PFSK-1 (cell line): ENCODE data around the gene RPS6KA5.

Source experiments
- FOXP2 ChIP-seq: optimal IDR thresholded peaks from 2 replicates; pipeline ENCODE3; 2011; ENCODE audit warnings: borderline replicate concordance, control low read depth, inconsistent platforms; ENCODE audit not compliant: insufficient read depth; ENCODE audit errors: extremely low read length, extremely low read depth
- POLR2AphosphoS5 ChIP-seq: IDR thresholded peaks from 2 replicates; pipeline ENCODE4 v1.6.1; 2012; ENCODE audit warnings: low read depth, mild to moderate bottlenecking, control low read depth, low read length, moderate library complexity
- REST ChIP-seq, 2 experiments: IDR thresholded peaks; 2 replicates each; pipeline versions ENCODE4 v1.6.1 to v1.8.0; 2011 to 2012; ENCODE audit warnings: low read depth in 2 of 2, low read length in 2 of 2, control low read depth in 1 of 2, inconsistent platforms in 1 of 2, mild to moderate bottlenecking in 1 of 2, moderate library complexity in 1 of 2; ENCODE audit not compliant: insufficient read depth in 1 of 2
- SIN3A ChIP-seq: IDR thresholded peaks from 2 replicates; pipeline ENCODE4 v1.6.1; 2012; ENCODE audit warnings: mild to moderate bottlenecking, low read length, moderate library complexity, borderline replicate concordance; ENCODE audit not compliant: insufficient read depth
- TAF1 ChIP-seq: IDR thresholded peaks from 2 replicates; pipeline ENCODE4 v1.6.1; 2012; ENCODE audit warnings: low read length, control low read depth, borderline replicate concordance; ENCODE audit not compliant: insufficient read depth

The RPS6KA5 gene

GRCh38 chr14:90858511-90858910, 201.9 kb downstream of the RPS6KA5 start:
- no peak for TF ChIP-seq POLR2AphosphoS5
- TF ChIP-seq TAF1, result no peak
- no peak for TF ChIP-seq REST (IDR thresholded peaks at IDR 0.05; ENCODE audit: insufficient read depth in 1 of 2, low read depth in 2 of 2, low read length in 2 of 2)
- no peak for TF ChIP-seq FOXP2
- no peak for TF ChIP-seq SIN3A

GRCh38 chr14:90857866-90858265, 202.6 kb downstream of the RPS6KA5 start:
- TF ChIP-seq TAF1, result no peak
- no peak for TF ChIP-seq FOXP2
- TF ChIP-seq POLR2AphosphoS5, result no peak
- no peak for TF ChIP-seq SIN3A
- no peak for TF ChIP-seq REST (IDR thresholded peaks at IDR 0.05; ENCODE audit: insufficient read depth in 1 of 2, low read depth in 2 of 2, low read length in 2 of 2)

GRCh38 chr14:90853116-90853515, 207.3 kb downstream of the RPS6KA5 start:
- TF ChIP-seq SIN3A (no peak), POLR2AphosphoS5 (no peak), TAF1 (no peak), REST (IDR thresholded peaks at IDR 0.05; ENCODE audit: insufficient read depth in 1 of 2, low read depth in 2 of 2, low read length in 2 of 2) (no peak), FOXP2 (no peak)

GRCh38 chr14:90851327-90852036, 209.0 kb downstream of the RPS6KA5 start:
- TF ChIP-seq REST (IDR thresholded peaks at IDR 0.05; ENCODE audit: insufficient read depth in 1 of 2, low read depth in 2 of 2, low read length in 2 of 2), result no peak
- TF ChIP-seq SIN3A, result no peak
- TF ChIP-seq POLR2AphosphoS5, result no peak
- no peak for TF ChIP-seq TAF1
- no peak for TF ChIP-seq FOXP2
